ENCODE measurements around the gene RCOR2. TPM values are rescaled to one million over a fixed set of nuclear protein-coding genes. Genes with fewer than 3 reads are reported as not detected.

Gene RCOR2
- total RNA-seq, 2 experiments from 2014 or later = 0.61 to 2.1 TPM

- ChIA-PET POLR2A (no interaction called here), CTCF (no interaction called here)
- DNase-seq (no peak), ATAC-seq (no peak)
- Mint-ChIP-seq H3K27ac (no peak overlapping the region), H3K9me3 (no peaks in the 10 kb centered on the region), H3K27me3 (no peaks in the 10 kb centered on the region), H3K4me1 (ENCODE audit: low read depth) (peaks cover 7% of the 10 kb centered on the region), H3K4me3 (no peak overlapping the region), H3K36me3 (ENCODE audit: low read depth) (no peaks in the 10 kb centered on the region)
- intact Hi-C loops (cut with micrococcal nuclease) = loop anchor here (5.0 kb wide), 1 partner anchor 86 kb away; the partner anchor contains the start of gene MARK2
- TF ChIP-seq CTCF (IDR thresholded peaks at IDR 0.05) = no peak
Measured at GRCh38 chr11:63923319-63923718, 6.4 kb upstream of the RCOR2 start.

- intact Hi-C loops (cut with micrococcal nuclease) = loop anchor here (5.0 kb wide), 1 partner anchor 85 kb away; the partner anchor contains the start of gene MARK2
- no peak overlapping the region for H3K27ac Mint-ChIP-seq
- H3K9me3 Mint-ChIP-seq = no peaks in the 10 kb centered on the region
- no peak overlapping the region for H3K4me3 Mint-ChIP-seq
- ChIA-PET POLR2A (no interaction called here), CTCF (interaction anchor here (0.7 to 3.0 kb wide), 2 partner anchors 15 to 85 kb away, joined by 3 to 25 read pairs; partner anchors contain the start of gene MARK2)
- TF ChIP-seq CTCF (IDR thresholded peaks at IDR 0.05) = no peak
- ATAC-seq (no peak), DNase-seq (no peak)
- H3K27me3 Mint-ChIP-seq = no peaks in the 10 kb centered on the region
- no peaks in the 10 kb centered on the region for H3K36me3 Mint-ChIP-seq (ENCODE audit: low read depth)
- peaks cover 7% of the 10 kb centered on the region for H3K4me1 Mint-ChIP-seq (ENCODE audit: low read depth)
Measured at GRCh38 chr11:63922673-63923192, 5.8 kb upstream of the RCOR2 start.

- no peak overlapping the region for H3K27ac Mint-ChIP-seq
- H3K4me3 Mint-ChIP-seq = no peak overlapping the region
- no peaks in the 10 kb centered on the region for H3K9me3 Mint-ChIP-seq
- H3K27me3 Mint-ChIP-seq = no peaks in the 10 kb centered on the region
- H3K36me3 Mint-ChIP-seq (ENCODE audit: low read depth) = no peaks in the 10 kb centered on the region
- peaks cover 14% of the 10 kb centered on the region for H3K4me1 Mint-ChIP-seq (ENCODE audit: low read depth)
- ATAC-seq (no peak), DNase-seq (peak; percentile 68)
- CTCF ChIA-PET = interaction anchor here (1.0 to 3.0 kb wide), 11 partner anchors 9 to 91 kb away, joined by 3 to 25 read pairs (median 4); partner anchors contain the start of gene MARK2
- POLR2A ChIA-PET = interaction anchor here (0.7 to 0.9 kb wide), 2 partner anchors 9 to 16 kb away, joined by 3 read pairs; no protein-coding TSS in a partner anchor
- intact Hi-C loops (cut with micrococcal nuclease) = loop anchor here (5.0 kb wide), 1 partner anchor 84 kb away; the partner anchor contains the start of gene MARK2
- TF ChIP-seq CTCF (IDR thresholded peaks at IDR 0.05) = peak; percentile 70
Measured at GRCh38 chr11:63920939-63921417, 4.0 kb upstream of the RCOR2 start.

- POLR2A ChIA-PET = interaction anchor here (0.7 to 1.6 kb wide), 3 partner anchors 16 to 48 kb away, joined by 3 to 6 read pairs (median 3); partner anchors contain the start of gene NAA40
- no peak overlapping the region for H3K27ac Mint-ChIP-seq
- DNase-seq = peak; percentile 25
- no peaks in the 10 kb centered on the region for H3K36me3 Mint-ChIP-seq (ENCODE audit: low read depth)
- peaks cover 14% of the 10 kb centered on the region for H3K4me1 Mint-ChIP-seq (ENCODE audit: low read depth)
- no peak for TF ChIP-seq CTCF (IDR thresholded peaks at IDR 0.05)
- no peaks in the 10 kb centered on the region for H3K27me3 Mint-ChIP-seq
- H3K9me3 Mint-ChIP-seq = no peaks in the 10 kb centered on the region
- no peak overlapping the region for H3K4me3 Mint-ChIP-seq
- ATAC-seq = no peak
- intact Hi-C loops (cut with micrococcal nuclease) = loop anchor here (5.0 kb wide), 1 partner anchor 83 kb away; the partner anchor contains the start of gene MARK2
- CTCF ChIA-PET = interaction anchor here (0.9 to 3.0 kb wide), 11 partner anchors 9 to 90 kb away, joined by 3 to 25 read pairs (median 4); partner anchors contain the start of gene MARK2
Measured at GRCh38 chr11:63920126-63920938, 3.4 kb upstream of the RCOR2 start.
